T-cell (primary cell): ENCODE results near the gene ACAD10. TPM values are rescaled to one million over a fixed set of nuclear protein-coding genes. Genes with fewer than 3 reads are reported as not detected.

Experiments
- ATAC-seq, 4 experiments: fragments of 200-7000 bp in 3 of 4; fragments of 150-1000 bp in 1 of 4; cut with Tn5 transposase; replicated peaks in 1 of 4; 1 replicate in 3 of 4; 2 replicates in 1 of 4; pipeline ENCODE4 v1.10.0; 2021; ENCODE audit warnings: moderate library complexity in 3 of 4, mild to moderate bottlenecking in 2 of 4, moderate number of reproducible peaks in 1 of 4
- CTCF ChIA-PET, 2 donors: fragments of 300-600 bp; sonication (Branson Sonifier 250); formaldehyde crosslinking; loops; one replicate each; lab custom pipeline; 2022; ENCODE audit warnings: antibody characterized with exemption in 2 of 2; lab: Charles Lee
- POLR2A ChIA-PET, 2 donors: fragments of 300-600 bp; sonication (Branson Sonifier 250); formaldehyde crosslinking; loops; one replicate each; lab custom pipeline; 2022; ENCODE audit warnings: antibody characterized with exemption in 2 of 2; lab: Charles Lee
- DNase-seq, 35 experiments: peaks; one replicate each; pipeline versions ENCODE4 v3.0.0 to v3.0.0-alpha.2; 2013 to 2023
- H3K27ac ChIP-seq: one replicate; pipeline ENCODE4 v1.5.1; 2013; ENCODE audit warnings: low read length
- H3K27me3 ChIP-seq, 2 experiments: replicated peaks in 1 of 2; 1 replicate in 1 of 2; 2 replicates in 1 of 2; pipeline versions ENCODE4 v1.6.1 to v1.7.0; 2013; ENCODE audit warnings: low read length in 1 of 2, mixed read lengths in 1 of 2; ENCODE audit not compliant: control insufficient read depth in 2 of 2, insufficient read depth in 2 of 2; ENCODE audit errors: extremely low read depth in 1 of 2
- H3K36me3 ChIP-seq, 2 donors: 1 replicate in 1 of 2; 2 replicates in 1 of 2; pipeline versions ENCODE4 v1.6.1 to v1.7.0; 2013; ENCODE audit warnings: low read length in 1 of 2; ENCODE audit not compliant: control insufficient read depth in 2 of 2, insufficient read depth in 1 of 2; ENCODE audit errors: extremely low read depth in 1 of 2
- H3K4me1 ChIP-seq, 2 experiments: 1 replicate in 1 of 2; 2 replicates in 1 of 2; pipeline versions ENCODE4 v1.6.1 to v1.7.0; 2013; ENCODE audit warnings: low read length in 2 of 2, mixed read lengths in 1 of 2; ENCODE audit not compliant: insufficient read depth in 2 of 2, control insufficient read depth in 1 of 2; ENCODE audit errors: extremely low read depth in 1 of 2
- H3K4me3 ChIP-seq, 2 donors: 1 replicate in 1 of 2; 2 replicates in 1 of 2; pipeline versions ENCODE4 v1.5.1 to v1.7.0; 2013; ENCODE audit warnings: mild to moderate bottlenecking in 2 of 2, low read length in 1 of 2, moderate library complexity in 1 of 2; ENCODE audit not compliant: control insufficient read depth in 1 of 2; ENCODE audit errors: extremely low read depth in 1 of 2
- H3K9me3 ChIP-seq: 2 replicates; pipeline ENCODE4 v1.7.0; 2013
- H3K27ac Mint-ChIP-seq, 2 donors: one replicate each; pipeline ENCODE4 v1.8.0; 2020 to 2021; ENCODE audit warnings: mild to moderate bottlenecking in 2 of 2, mixed read lengths in 2 of 2
- H3K27me3 Mint-ChIP-seq, 2 donors: one replicate each; pipeline ENCODE4 v1.8.0; 2021 to 2022; ENCODE audit warnings: mixed read lengths in 2 of 2
- H3K36me3 Mint-ChIP-seq: one replicate; pipeline ENCODE4 v1.8.0; 2021; ENCODE audit warnings: mixed read lengths
- H3K4me1 Mint-ChIP-seq, 3 donors: one replicate each; pipeline ENCODE4 v1.8.0; 2020 to 2022; ENCODE audit warnings: mixed read lengths in 3 of 3, mild to moderate bottlenecking in 1 of 3
- H3K4me3 Mint-ChIP-seq, 3 donors: one replicate each; pipeline ENCODE4 v1.8.0; 2020 to 2022; ENCODE audit warnings: mild to moderate bottlenecking in 3 of 3, mixed read lengths in 3 of 3, moderate library complexity in 3 of 3
- H3K9me3 Mint-ChIP-seq, 3 donors: one replicate each; pipeline ENCODE4 v1.8.0; 2020 to 2022; ENCODE audit warnings: mixed read lengths in 3 of 3
- whole genome bisulfite sequencing: methylation state at CpG from one replicate; pipeline ENCODE4 v1.1.5; 2013; ENCODE audit warnings: missing lambda C conversion rate; ENCODE audit not compliant: insufficient coverage; 5-methylcytosine and 5-hydroxymethylcytosine counted together
- total RNA-seq, 35 experiments: library from RNA in 6 of 35; stranded (reverse) in 6 of 35; fragments of 120-200 nt in 1 of 35; gene quantifications; one replicate each; pipeline versions ENCODE4 v1.2.1 to v1.2.4 and lab custom pipeline; 2013 to 2026

ACAD10 gene
- total RNA-seq (10 to 100 TPM; 28.8 to 53.4 (median 47.9) TPM), total RNA-seq (lab: John Stamatoyannopoulos, UW) (10.8 to 72.8 (median 25.5) reads per million in 29 experiments)
- 30.1 TPM for total RNA-seq (2013)

GRCh38 chr12:111685811-111686573 lies at the start of gene ACAD10, which contains the start of gene BRAP:
TSS of gene ACAD10 (plus strand) at chr12:111686053. CDS start at chr12:111692710, 6,657 bp downstream.
TSS of gene BRAP (minus strand) at chr12:111685956. CDS start at chr12:111685792, 164 bp downstream.
- Mint-ChIP-seq H3K4me1 (peaks cover 44 to 46% (median 46%) of the 10 kb centered on the region in 3 donors), H3K4me3 (peak within 1 kb of the TSS; percentile 93 to 96 (median 93)), H3K9me3 (no peaks in the 10 kb centered on the region), H3K27me3 (peaks cover 0 to 2% of the 10 kb centered on the region in 2 donors), H3K27ac (peak within 1 kb of the TSS; percentile 92 to 94), H3K36me3 (peaks cover 16% of the 10 kb centered on the region)
- ATAC-seq (peak; percentile 96 to 98 (median 97)), DNase-seq (peak; percentile 83 to 96 (median 90))
- Histone ChIP-seq H3K4me1 (peaks cover 16 to 24% of the 10 kb centered on the region in 2 experiments), H3K4me3 (peak within 1 kb of the TSS; percentile 81 to 92), H3K27me3 (no peaks in the 10 kb centered on the region), H3K36me3 (peaks cover 0 to 20% of the 10 kb centered on the region in 2 donors), H3K9me3 (no peaks in the 10 kb centered on the region), H3K27ac (peak within 1 kb of the TSS; percentile 60)
- CTCF ChIA-PET, result interaction anchor here in 1 of 2 donors (0.6 to 0.9 kb wide), 2 partner anchors 439 to 702 kb away, joined by 3 read pairs; partner anchors contain the start of gene TRAFD1
- WGBS, result under 1% methylated on average over 61 of the region's 63 CpGs
- POLR2A ChIA-PET, result interaction anchor here (0.6 to 1.3 kb wide), 3 partner anchors 10 to 975 kb away, joined by 3 to 5 read pairs (median 4); no protein-coding TSS in a partner anchor

DNA sequence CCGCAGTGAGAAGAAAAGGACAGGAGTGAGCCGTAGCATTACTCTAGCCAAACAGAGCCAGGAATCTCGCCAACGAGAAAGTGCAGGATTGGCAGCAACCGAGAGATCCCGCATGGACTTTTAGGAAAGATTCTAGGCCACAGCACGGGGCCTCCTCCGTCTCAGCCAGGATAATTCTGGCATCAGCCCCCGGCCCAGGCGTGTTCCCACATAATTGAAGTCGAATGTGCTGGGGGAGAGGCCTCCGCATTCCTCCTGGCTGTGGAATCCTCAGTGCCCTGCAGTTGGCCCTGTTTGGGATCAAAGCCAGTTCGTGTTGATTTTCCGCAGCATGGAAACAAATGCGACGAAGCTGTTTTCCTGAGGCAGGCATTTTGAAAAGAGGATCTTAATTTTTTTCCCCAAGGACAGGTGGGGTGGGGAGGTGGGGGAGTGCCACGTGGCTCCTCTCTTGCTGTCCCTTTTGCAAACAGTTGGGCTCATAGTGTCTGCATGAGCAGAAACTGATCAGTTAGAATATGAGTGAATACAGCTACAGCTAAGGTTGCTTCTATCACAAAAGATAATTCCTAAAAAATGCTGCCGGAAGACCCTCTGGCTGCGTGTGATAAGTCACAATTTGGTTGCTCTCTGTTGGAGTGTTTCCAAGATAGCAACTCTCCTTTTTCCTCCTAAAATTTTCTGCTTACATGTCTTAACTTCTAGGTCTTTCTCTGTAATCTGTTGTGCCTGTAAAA lies 49.5 kb upstream of the ACAD10 start:
- 97% methylated on average over 16 of the region's 19 CpGs for WGBS
- Mint-ChIP-seq H3K4me3 (no peak overlapping the region), H3K36me3 (peaks cover 6% of the 10 kb centered on the region), H3K27ac (no peak overlapping the region), H3K4me1 (no peaks in the 10 kb centered on the region), H3K9me3 (no peaks in the 10 kb centered on the region), H3K27me3 (no peaks in the 10 kb centered on the region)
- ChIA-PET CTCF (no interaction called here), POLR2A (interaction anchor here in 1 of 2 donors (0.5 kb wide), 1 partner anchor 83 kb away, joined by 4 read pairs; no protein-coding TSS in a partner anchor)
- Histone ChIP-seq H3K27me3 (no peaks in the 10 kb centered on the region), H3K9me3 (no peaks in the 10 kb centered on the region), H3K27ac (no peak overlapping the region), H3K4me3 (no peak overlapping the region), H3K36me3 (peaks cover 0 to under 1% of the 10 kb centered on the region in 2 donors), H3K4me1 (no peaks in the 10 kb centered on the region)
- DNase-seq (no peak), ATAC-seq (no peak)

- no peak overlapping the region for H3K27ac Mint-ChIP-seq
- CTCF ChIA-PET, result no interaction called here
These were observed 47.3 kb upstream of the ACAD10 start for GRCh38 chr12:111638556-111638955.

GRCh38 chr12:111640506-111640905 lies 45.3 kb upstream of the ACAD10 start:
- H3K4me1 Mint-ChIP-seq, result no peaks in the 10 kb centered on the region
- Histone ChIP-seq H3K9me3 (no peaks in the 10 kb centered on the region), H3K4me1 (no peaks in the 10 kb centered on the region), H3K36me3 (peaks cover 0 to 31% of the 10 kb centered on the region in 2 donors), H3K4me3 (no peak overlapping the region), H3K27me3 (no peaks in the 10 kb centered on the region), H3K27ac (no peak overlapping the region)
- DNase-seq (no peak), ATAC-seq (no peak)
- no peaks in the 10 kb centered on the region for H3K9me3 Mint-ChIP-seq
- 100% methylated on average over 1 of the region's 5 CpGs for WGBS
- peaks cover 24% of the 10 kb centered on the region for H3K36me3 Mint-ChIP-seq
- no peak overlapping the region for H3K27ac Mint-ChIP-seq
- H3K4me3 Mint-ChIP-seq, result no peak overlapping the region
- CTCF ChIA-PET, result no interaction called here
- H3K27me3 Mint-ChIP-seq, result no peaks in the 10 kb centered on the region
- POLR2A ChIA-PET, result no interaction called here

More at GRCh38 chr12:111638556-111638955, 47.3 kb upstream of the ACAD10 start:
- POLR2A ChIA-PET, result no interaction called here
- H3K4me1 ChIP-seq, result no peaks in the 10 kb centered on the region
- peaks cover 0 to 15% of the 10 kb centered on the region in 2 donors for H3K36me3 ChIP-seq
- WGBS, result 100% methylated on average over 5 of the region's 6 CpGs
- DNase-seq (no peak), ATAC-seq (no peak)
- H3K27me3 ChIP-seq, result no peaks in the 10 kb centered on the region
- H3K4me1 Mint-ChIP-seq, result no peaks in the 10 kb centered on the region
- H3K4me3 ChIP-seq, result no peak overlapping the region
- no peaks in the 10 kb centered on the region for H3K27me3 Mint-ChIP-seq
- H3K27ac ChIP-seq, result no peak overlapping the region
- H3K9me3 Mint-ChIP-seq, result no peaks in the 10 kb centered on the region
- H3K9me3 ChIP-seq, result no peaks in the 10 kb centered on the region
- H3K4me3 Mint-ChIP-seq, result no peak overlapping the region
- H3K36me3 Mint-ChIP-seq, result peaks cover 15% of the 10 kb centered on the region

DNA sequence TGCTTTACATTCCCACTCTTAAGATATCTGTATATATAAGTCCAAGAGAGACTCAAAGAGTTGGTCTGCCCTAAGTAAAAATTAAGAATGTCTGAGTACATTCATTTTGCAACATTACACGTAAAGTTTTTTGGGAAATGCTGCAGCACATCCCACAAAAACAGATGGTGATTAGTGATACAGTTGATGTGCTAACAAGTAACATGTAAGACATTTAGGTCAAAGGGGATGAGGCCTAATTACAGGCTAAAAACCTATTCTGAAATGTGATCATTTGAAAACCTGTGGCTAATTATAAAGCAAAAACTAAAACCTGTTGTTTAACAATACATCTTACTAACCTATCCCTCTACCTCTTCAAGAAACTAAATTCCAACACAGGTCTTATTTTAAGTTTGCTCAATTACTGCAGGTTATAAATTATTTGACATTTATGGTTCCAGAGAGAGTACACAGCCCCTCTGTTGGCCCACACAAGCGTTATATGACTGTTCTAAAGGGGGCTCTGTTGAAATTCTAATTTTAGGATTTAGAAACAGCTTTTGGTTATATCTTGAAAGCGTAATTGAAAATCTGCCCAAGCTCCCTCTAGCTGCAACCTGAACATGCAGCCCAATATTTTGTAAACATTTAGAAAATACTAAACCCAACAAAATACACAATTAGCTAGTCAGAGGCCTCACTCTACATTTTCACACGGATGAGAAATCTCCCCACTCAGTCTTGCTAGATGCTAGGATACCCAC lies 43.0 kb upstream of the ACAD10 start:
- ATAC-seq (no peak), DNase-seq (no peak)
- H3K27me3 Mint-ChIP-seq, result no peaks in the 10 kb centered on the region
- no peak overlapping the region for H3K27ac ChIP-seq
- ChIA-PET CTCF (no interaction called here), POLR2A (no interaction called here)
- H3K9me3 Mint-ChIP-seq, result no peaks in the 10 kb centered on the region
- no peaks in the 10 kb centered on the region for H3K9me3 ChIP-seq
- H3K36me3 ChIP-seq, result peaks cover 0 to 53% of the 10 kb centered on the region in 2 donors
- H3K36me3 Mint-ChIP-seq, result peaks cover 36% of the 10 kb centered on the region
- no peaks in the 10 kb centered on the region for H3K4me1 Mint-ChIP-seq
- no peak overlapping the region for H3K4me3 ChIP-seq
- H3K4me1 ChIP-seq, result no peaks in the 10 kb centered on the region
- WGBS, result 100% methylated on average over 1 of the region's 4 CpGs
- H3K27ac Mint-ChIP-seq, result no peak overlapping the region
- no peak overlapping the region for H3K4me3 Mint-ChIP-seq
- H3K27me3 ChIP-seq, result no peaks in the 10 kb centered on the region

DNA sequence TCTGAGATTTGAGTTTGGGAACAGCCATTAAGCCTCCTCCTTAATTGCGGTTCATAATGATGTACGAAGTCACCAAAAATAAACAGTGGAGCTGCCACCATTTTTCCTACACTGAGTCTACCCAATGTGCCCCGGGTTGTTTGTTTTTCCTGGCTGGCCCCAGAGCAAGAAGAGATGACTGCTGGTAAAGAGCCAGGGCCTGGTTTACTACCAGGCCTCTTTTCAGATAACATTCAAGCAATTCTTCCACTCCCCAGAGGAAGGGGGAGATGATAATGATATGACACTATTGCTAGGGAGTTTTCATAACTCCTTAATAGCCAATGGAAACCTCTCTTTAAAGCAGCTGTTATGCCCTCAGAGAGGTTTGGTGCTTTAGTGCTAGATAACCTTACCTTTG lies 42.4 kb upstream of the ACAD10 start:
- Mint-ChIP-seq H3K36me3 (peaks cover 36% of the 10 kb centered on the region), H3K27ac (no peak overlapping the region), H3K9me3 (no peaks in the 10 kb centered on the region), H3K27me3 (no peaks in the 10 kb centered on the region), H3K4me1 (no peaks in the 10 kb centered on the region), H3K4me3 (no peak overlapping the region)
- ATAC-seq, result no peak
- H3K27ac ChIP-seq, result no peak overlapping the region
- H3K4me3 ChIP-seq, result no peak overlapping the region
- ChIA-PET CTCF (no interaction called here), POLR2A (no interaction called here)
- no peak for DNase-seq
- H3K9me3 ChIP-seq, result no peaks in the 10 kb centered on the region
- peaks cover 0 to 53% of the 10 kb centered on the region in 2 donors for H3K36me3 ChIP-seq
- no peaks in the 10 kb centered on the region for H3K4me1 ChIP-seq
- WGBS, result 100% methylated on average over 1 of the region's 3 CpGs
- no peaks in the 10 kb centered on the region for H3K27me3 ChIP-seq
